RWPE1 (cell line): ENCODE measurements around the gene C1QTNF6.
A peak's percentile ranks its signal among the peaks of the same experiment; 100 is the strongest.

Experiments used
- CTCF ChIA-PET: fragments of 350-600 bp; sonication (Branson Sonifier 250); formaldehyde crosslinking; extraction: SDS; loops from one replicate; lab custom pipeline; 2021; lab: Yijun Ruan, JAX
- POLR2A ChIA-PET: fragments of 400-600 bp; formaldehyde crosslinking; extraction: SDS; loops from one replicate; lab custom pipeline; 2020; ENCODE audit warnings: antibody characterized with exemption; ENCODE audit not compliant: low non-redundant PET; lab: Yijun Ruan, JAX
- DNase-seq: peaks from one replicate; pipeline ENCODE4 v3.0.0; 2012; ENCODE audit warnings: low spot score
- H3K27ac ChIP-seq: fragments of 450-650 bp; 2 replicates; pipeline ENCODE4 v1.5.1; 2017
- CTCF ChIP-seq: fragments of 450-650 bp; conservative IDR thresholded peaks from 2 replicates; pipeline ENCODE4 v1.5.1; 2017; ENCODE audit warnings: low read depth, mild to moderate bottlenecking

Gene C1QTNF6

DNA sequence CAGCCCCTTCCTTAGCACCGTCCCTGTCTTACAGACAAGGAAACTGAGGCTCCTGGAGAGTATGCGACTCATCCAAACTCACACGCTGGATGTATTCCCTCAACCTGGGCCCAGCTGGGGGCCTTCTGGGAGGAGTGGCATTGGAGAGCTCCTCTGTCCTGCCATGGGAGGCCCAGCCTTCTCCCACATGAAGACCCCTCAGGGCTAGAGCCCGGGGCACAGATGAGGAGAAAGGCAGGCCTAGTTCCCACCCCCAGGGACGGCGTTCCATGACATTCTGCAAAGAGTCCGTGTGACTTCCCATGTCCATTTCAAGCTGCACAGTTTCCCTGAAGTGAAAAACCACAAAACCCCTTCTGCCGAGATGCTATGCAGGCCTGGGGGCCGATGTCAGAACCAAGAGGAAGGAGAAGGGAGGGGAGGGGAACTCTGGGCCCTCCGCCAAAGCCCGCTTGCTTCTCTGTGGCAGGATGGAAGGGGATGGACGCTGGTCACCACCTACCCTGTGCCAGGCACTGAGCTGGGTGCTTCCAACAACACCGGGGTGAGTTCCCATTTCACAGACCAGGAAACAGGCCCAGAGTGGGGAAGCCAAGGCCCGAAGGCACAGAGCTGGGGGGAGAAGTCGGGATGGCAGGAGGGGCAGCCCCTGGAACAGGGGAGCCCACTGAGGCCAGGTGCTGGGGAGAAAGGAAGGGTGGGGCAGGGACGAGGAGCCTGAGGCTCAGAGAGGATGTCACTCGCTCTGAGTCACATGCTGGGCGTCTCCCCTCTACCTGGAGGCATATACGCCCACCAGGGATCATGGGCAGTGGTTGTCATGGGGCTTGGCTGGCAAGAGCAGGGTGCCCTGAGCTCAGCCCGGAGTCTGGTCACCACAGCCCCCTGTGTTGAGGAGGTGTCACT is 40.3 kb upstream of the C1QTNF6 start:
- no peak for DNase-seq
- peak overlapping the region; percentile 80 for H3K27ac ChIP-seq
- TF ChIP-seq CTCF: no peak
- ChIA-PET POLR2A (interaction anchor here (0.6 kb wide), 1 partner anchor 16 kb away, joined by 5 read pairs; the partner anchor contains the start of gene RAC2), CTCF (interaction anchor here (0.6 kb wide), 1 partner anchor 139 kb away, joined by 3 read pairs; no protein-coding TSS in a partner anchor)

- ChIA-PET POLR2A (no interaction called here), CTCF (interaction anchor here (1.0 to 1.7 kb wide), 2 partner anchors 33 to 56 kb away, joined by 3 to 4 read pairs; no protein-coding TSS in a partner anchor)
- peak overlapping the region; percentile 38 for H3K27ac ChIP-seq
- DNase-seq: no peak
- no peak for TF ChIP-seq CTCF
Observed at GRCh38 chr22:37226514-37226913, 38.5 kb upstream of the C1QTNF6 start.

- peak overlapping the region; percentile 38 for H3K27ac ChIP-seq
- ChIA-PET POLR2A (no interaction called here), CTCF (interaction anchor here (1.0 to 1.7 kb wide), 2 partner anchors 33 to 56 kb away, joined by 3 to 4 read pairs; no protein-coding TSS in a partner anchor)
- TF ChIP-seq CTCF: no peak
- no peak for DNase-seq
Observed at GRCh38 chr22:37226087-37226486, 38.0 kb upstream of the C1QTNF6 start.

GRCh38 chr22:37225481-37225880 is 37.4 kb upstream of the C1QTNF6 start:
- peak overlapping the region; percentile 38 for H3K27ac ChIP-seq
- CTCF ChIA-PET: interaction anchor here (0.6 to 1.7 kb wide), 4 partner anchors 23 to 230 kb away, joined by 4 read pairs; no protein-coding TSS in a partner anchor
- no peak for DNase-seq

DNA sequence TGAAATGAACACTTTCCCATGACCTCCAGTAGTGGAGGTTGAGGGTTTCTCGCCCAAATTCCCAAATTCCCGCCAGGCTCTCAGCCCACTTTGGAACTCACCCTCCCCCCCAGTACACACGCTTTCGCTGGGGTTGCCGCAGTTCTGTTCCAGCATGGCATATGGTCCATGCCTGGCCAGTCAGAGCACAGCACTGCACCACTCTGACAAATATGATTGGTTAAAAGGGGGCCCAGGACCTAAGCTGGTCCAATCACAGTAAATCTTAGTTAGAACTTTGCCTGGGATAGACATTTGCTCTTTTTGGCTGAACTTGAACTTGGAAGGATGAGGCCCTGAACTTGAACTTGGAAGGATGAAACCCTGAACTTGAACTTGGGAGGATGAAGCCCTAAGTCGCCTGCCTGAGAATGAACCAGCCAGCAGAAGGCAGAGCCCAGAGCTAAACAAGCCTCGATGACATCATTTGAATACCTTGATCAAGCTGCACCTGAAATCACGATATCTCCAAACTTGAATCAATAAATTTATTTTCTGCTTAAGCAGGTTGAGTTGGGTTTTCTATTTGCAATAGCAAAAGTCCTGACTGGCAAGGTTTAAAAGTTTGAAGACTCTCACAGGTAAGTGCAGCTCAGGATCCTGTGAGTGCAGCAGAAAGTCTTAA is 36.8 kb upstream of the C1QTNF6 start:
- H3K27ac ChIP-seq: no peak overlapping the region
- ChIA-PET CTCF (interaction anchor here (0.6 to 1.7 kb wide), 4 partner anchors 24 to 231 kb away, joined by 4 read pairs; no protein-coding TSS in a partner anchor), POLR2A (interaction anchor here (0.5 to 0.6 kb wide), 2 partner anchors 32 to 720 kb away, joined by 3 to 5 read pairs; no protein-coding TSS in a partner anchor)
- no peak for DNase-seq
- TF ChIP-seq CTCF: no peak

More at GRCh38 chr22:37225481-37225880, 37.4 kb upstream of the C1QTNF6 start:
- POLR2A ChIA-PET: interaction anchor here (0.5 to 0.6 kb wide), 2 partner anchors 32 to 720 kb away, joined by 3 to 5 read pairs; no protein-coding TSS in a partner anchor
- no peak for TF ChIP-seq CTCF

GRCh38 chr22:37223965-37224551 is 36.0 kb upstream of the C1QTNF6 start:
- CTCF ChIA-PET: no interaction called here
- TF ChIP-seq CTCF: no peak
- POLR2A ChIA-PET: no interaction called here
- no peak overlapping the region for H3K27ac ChIP-seq
- DNase-seq: no peak
